GM23338 (cell line): Measurements from ENCODE around the gene ANKS1B.

Experiments used
- CREB1 ChIP-seq: fragments of 250-450 bp; sonication (Bioruptor Pico); IDR thresholded peaks from 2 replicates; pipeline ENCODE4 v1.5.0; 2020; ENCODE audit warnings: low read depth, mild to moderate bottlenecking, moderate library complexity
- CTCF ChIP-seq, 2 experiments: fragments of 200-600 bp in 1 of 2; sonication (generic) in 1 of 2; conservative IDR thresholded peaks; 2 replicates each; pipeline versions ENCODE4 v1.5.1 to v1.6.1; 2016 to 2017; ENCODE audit warnings: antibody characterized with exemption in 2 of 2, low read depth in 2 of 2, mild to moderate bottlenecking in 2 of 2, moderate library complexity in 1 of 2
- ETS1 ChIP-seq: IDR thresholded peaks from 2 replicates; pipeline ENCODE4 v1.6.1; 2016; ENCODE audit warnings: antibody characterized with exemption
- EZH2 ChIP-seq: fragments of 200-600 bp; sonication (generic); IDR thresholded peaks from one replicate; pipeline ENCODE4 v1.8.0; 2017; ENCODE audit warnings: antibody characterized with exemption, mild to moderate bottlenecking, low read depth; ENCODE audit not compliant: unreplicated experiment
- EZH2phosphoT487 ChIP-seq: fragments of 200-600 bp; sonication (generic); IDR thresholded peaks from one replicate; pipeline ENCODE4 v1.8.1; 2018; ENCODE audit warnings: antibody characterized with exemption; ENCODE audit not compliant: unreplicated experiment
- JUNB ChIP-seq: IDR thresholded peaks from one replicate; pipeline ENCODE4 v1.6.1; 2016; ENCODE audit warnings: antibody characterized with exemption; ENCODE audit not compliant: unreplicated experiment
- POLR2AphosphoS5 ChIP-seq: IDR thresholded peaks from 2 replicates; pipeline ENCODE4 v1.6.1; 2016; ENCODE audit warnings: antibody characterized with exemption, low read depth
- REST ChIP-seq: IDR thresholded peaks from one replicate; pipeline ENCODE4 v1.6.1; 2018; ENCODE audit warnings: antibody characterized with exemption; ENCODE audit not compliant: unreplicated experiment
- STAT1 ChIP-seq: IDR thresholded peaks from one replicate; pipeline ENCODE4 v1.6.1; 2016; ENCODE audit warnings: antibody characterized with exemption; ENCODE audit not compliant: unreplicated experiment
- ZNF462 ChIP-seq: fragments of 250-450 bp; sonication (Bioruptor Pico); IDR thresholded peaks from 2 replicates; pipeline ENCODE4 v1.5.0; 2020; ENCODE audit warnings: mild to moderate bottlenecking, moderate library complexity

GRCh38 chr12:99146185-99146584 lies 838.6 kb downstream of the ANKS1B start:
- TF ChIP-seq EZH2 (no peak), CTCF (conservative IDR thresholded peaks at IDR 0.05; ENCODE audit: low read depth in 2 of 2) (no peak), POLR2AphosphoS5 (no peak), JUNB (no peak), CREB1 (CRISPR knock-in tag) (no peak), ETS1 (no peak), REST (no peak), ZNF462 (CRISPR knock-in tag) (no peak), EZH2phosphoT487 (no peak), STAT1 (no peak)
